Liver (tissue), 9 donors: Measurements from ENCODE around the gene IGF1R. TPM values are rescaled to one million over a fixed set of nuclear protein-coding genes. Genes with fewer than 3 reads are reported as not detected.
A peak's percentile ranks its signal among the peaks of the same experiment; 100 is the strongest.

Experiments used
- DNase-seq: peaks from one replicate; pipeline ENCODE4 v3.0.0-alpha.2; 2017; ENCODE audit warnings: low spot score
- H3K27ac ChIP-seq, 2 donors: one replicate each; pipeline ENCODE4 v1.7.0; 2013; ENCODE audit warnings: inconsistent platforms in 2 of 2, low read length in 2 of 2, control low read depth in 1 of 2, low read depth in 1 of 2, mild to moderate bottlenecking in 1 of 2
- H3K27me3 ChIP-seq, 4 donors: one replicate each; pipeline versions ENCODE4 v1.6.1 to v1.7.0; 2013; ENCODE audit warnings: low read length in 3 of 4, inconsistent platforms in 1 of 4, mild to moderate bottlenecking in 1 of 4, moderate library complexity in 1 of 4; ENCODE audit not compliant: control insufficient read depth in 4 of 4, insufficient read depth in 4 of 4
- H3K36me3 ChIP-seq, 4 donors: one replicate each; pipeline versions ENCODE4 v1.6.1 to v1.7.0; 2013; ENCODE audit warnings: low read length in 3 of 4, mild to moderate bottlenecking in 3 of 4, low read depth in 1 of 4, moderate library complexity in 1 of 4; ENCODE audit not compliant: control insufficient read depth in 4 of 4, insufficient read depth in 3 of 4
- H3K4me1 ChIP-seq, 4 donors: one replicate each; pipeline versions ENCODE4 v1.6.1 to v1.7.0; 2013; ENCODE audit warnings: low read length in 3 of 4, mild to moderate bottlenecking in 3 of 4, moderate library complexity in 1 of 4; ENCODE audit not compliant: control insufficient read depth in 4 of 4, insufficient read depth in 4 of 4
- H3K4me3 ChIP-seq, 3 donors: one replicate each; pipeline versions ENCODE4 v1.6.1 to v1.7.0; 2013; ENCODE audit warnings: low read length in 3 of 3, control low read depth in 1 of 3, low read depth in 1 of 3, mild to moderate bottlenecking in 1 of 3
- H3K9ac ChIP-seq, 2 donors: one replicate each; pipeline ENCODE4 v1.7.0; 2013; ENCODE audit warnings: low read length in 2 of 2, mild to moderate bottlenecking in 2 of 2, moderate library complexity in 2 of 2, control low read depth in 1 of 2, low read depth in 1 of 2
- H3K9me3 ChIP-seq, 4 donors: one replicate each; pipeline versions ENCODE4 v1.6.1 to v1.7.0; 2013; ENCODE audit warnings: low read length in 3 of 4; ENCODE audit not compliant: control insufficient read depth in 4 of 4
- ATF3 ChIP-seq: IDR thresholded peaks from 2 replicates; pipeline ENCODE4 v1.6.1; 2016; ENCODE audit warnings: antibody characterized with exemption
- CTCF ChIP-seq: fragments of 150-350 bp; IDR thresholded peaks from 2 replicates; pipeline ENCODE4 v1.5.1; 2017; ENCODE audit warnings: improper control_type of control experiment, low read depth, low read length; ENCODE audit not compliant: missing input control
- EGR1 ChIP-seq, 2 donors: IDR thresholded peaks; 2 replicates each; pipeline ENCODE4 v1.6.1; 2016 to 2018; ENCODE audit warnings: antibody characterized with exemption in 2 of 2, low read depth in 2 of 2
- FOXA1 ChIP-seq: IDR thresholded peaks from 2 replicates; pipeline ENCODE4 v1.6.1; 2016; ENCODE audit warnings: antibody characterized with exemption
- FOXA2 ChIP-seq: IDR thresholded peaks from 2 replicates; pipeline ENCODE4 v1.6.1; 2016; ENCODE audit warnings: antibody characterized with exemption
- GABPA ChIP-seq, 2 donors: IDR thresholded peaks in 1 of 2; conservative IDR thresholded peaks in 1 of 2; 2 replicates each; pipeline ENCODE4 v1.6.1; 2016; ENCODE audit warnings: antibody characterized with exemption in 2 of 2, mild to moderate bottlenecking in 1 of 2, moderate library complexity in 1 of 2
- HNF4A ChIP-seq, 2 donors: conservative IDR thresholded peaks; 2 replicates each; pipeline ENCODE4 v1.6.1; 2016; ENCODE audit warnings: antibody characterized with exemption in 2 of 2, mild to moderate bottlenecking in 2 of 2
- HNF4G ChIP-seq: IDR thresholded peaks from 2 replicates; pipeline ENCODE4 v1.6.1; 2016; ENCODE audit warnings: antibody characterized with exemption
- NR2F2 ChIP-seq: IDR thresholded peaks from 2 replicates; pipeline ENCODE4 v1.6.1; 2016; ENCODE audit warnings: antibody characterized with exemption
- RAD21 ChIP-seq, 2 donors: IDR thresholded peaks; 2 replicates each; pipeline ENCODE4 v1.6.1; 2016; ENCODE audit warnings: antibody characterized with exemption in 2 of 2, mild to moderate bottlenecking in 2 of 2
- REST ChIP-seq: IDR thresholded peaks from 2 replicates; pipeline ENCODE4 v1.6.1; 2016; ENCODE audit warnings: antibody characterized with exemption, mild to moderate bottlenecking
- RXRA ChIP-seq, 2 donors: IDR thresholded peaks; 2 replicates each; pipeline ENCODE4 v1.6.1; 2017 to 2018; ENCODE audit warnings: antibody characterized with exemption in 2 of 2, mild to moderate bottlenecking in 1 of 2
- SP1 ChIP-seq: IDR thresholded peaks from 2 replicates; pipeline ENCODE4 v1.6.1; 2018; ENCODE audit warnings: antibody characterized with exemption, mild to moderate bottlenecking
- TAF1 ChIP-seq: conservative IDR thresholded peaks from 2 replicates; pipeline ENCODE4 v1.6.1; 2016; ENCODE audit warnings: antibody characterized with exemption, mild to moderate bottlenecking
- YY1 ChIP-seq: IDR thresholded peaks from 2 replicates; pipeline ENCODE4 v1.6.1; 2016; ENCODE audit warnings: antibody characterized with exemption, mild to moderate bottlenecking
- ZBTB33 ChIP-seq: IDR thresholded peaks from 2 replicates; pipeline ENCODE4 v1.6.1; 2016; ENCODE audit warnings: antibody characterized with exemption
- WGBS: extraction: QIAGEN DNeasy Blood & Tissue Kit; methylation state at CpG from one replicate; pipeline ENCODE4 v1.1.7; 2013; 5-methylcytosine and 5-hydroxymethylcytosine counted together
- polyA plus RNA-seq, 2 donors: library from polyadenylated mRNA; stranded (reverse) in 1 of 2; unstranded in 1 of 2; fragments of 200-250 nt in 1 of 2; fragments of >200 nt in 1 of 2; fragmentation: Nextera tagmentation in 1 of 2; extraction: Ambion mirVana in 1 of 2; gene quantifications; one replicate each; pipeline versions ENCODE4 v1.2.1 to v1.2.3, GENCODE V29; 2013 to 2015
- total RNA-seq, 2 donors: library from RNA; depleted of rRNA; stranded (reverse); fragments of >200 nt; gene quantifications; one replicate each; pipeline ENCODE4 v1.2.3, GENCODE V29; 2014
- TF ChIP-seq, protein P1 (sequence below): IDR thresholded peaks from 2 replicates; pipeline ENCODE4 v1.6.1; 2016; ENCODE audit warnings: antibody characterized with exemption
- donor health status: healthy.
- donor health status: healthy.
- donor health status: healthy.
- donor health status: healthy.
- donor health status: healthy.

Gene IGF1R
- total and polyA plus RNA-seq, 4 donors: 0.69 to 10.3 (median 3.2) TPM

GRCh38 chr15:98878172-98878571, 229.8 kb downstream of the IGF1R start (continued):
- TF ChIP-seq REST: no peak
- TF ChIP-seq HNF4A (conservative IDR thresholded peaks at IDR 0.05): no peak
- TF ChIP-seq, protein P1, sequence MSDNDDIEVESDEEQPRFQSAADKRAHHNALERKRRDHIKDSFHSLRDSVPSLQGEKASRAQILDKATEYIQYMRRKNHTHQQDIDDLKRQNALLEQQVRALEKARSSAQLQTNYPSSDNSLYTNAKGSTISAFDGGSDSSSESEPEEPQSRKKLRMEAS: no peak
- TF ChIP-seq ATF3: no peak
- no peak for TF ChIP-seq HNF4G

DNA sequence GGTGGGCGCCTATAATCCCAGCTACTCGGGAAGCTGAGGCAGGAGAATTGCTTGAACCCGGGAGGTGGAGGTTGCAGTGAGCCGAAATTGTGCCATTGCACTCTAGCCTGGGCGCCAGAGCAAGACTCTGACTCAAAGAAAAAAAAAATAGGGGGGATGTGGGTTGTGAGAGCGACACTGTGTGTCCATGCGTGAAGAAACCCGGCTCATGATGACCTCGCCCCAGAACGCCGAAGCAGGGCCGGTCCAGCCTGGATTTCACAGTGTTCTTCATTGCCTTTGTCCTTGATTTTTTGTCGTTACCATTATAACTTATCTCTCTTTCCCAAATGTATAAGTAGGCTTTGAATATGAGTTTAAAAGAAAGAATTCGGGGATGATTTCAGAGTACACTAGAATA, 230.5 kb downstream of the IGF1R start:
- Histone ChIP-seq H3K27me3 (peaks cover 0 to 12% (median 2%) of the 10 kb centered on the region in 4 donors), H3K36me3 (no peaks in the 10 kb centered on the region), H3K27ac (no peak overlapping the region), H3K9ac (no peak overlapping the region), H3K4me1 (no peaks in the 10 kb centered on the region), H3K4me3 (no peak overlapping the region), H3K9me3 (no peaks in the 10 kb centered on the region)
- no peak for TF ChIP-seq SP1
- no peak for TF ChIP-seq YY1
- no peak for TF ChIP-seq EGR1 (IDR thresholded peaks at IDR 0.05; ENCODE audit: low read depth in 2 of 2)
- no peak for TF ChIP-seq FOXA1
- TF ChIP-seq RAD21 (IDR thresholded peaks at IDR 0.05): no peak
- TF ChIP-seq ATF3: no peak
- TF ChIP-seq, protein P1: no peak
- TF ChIP-seq HNF4A (conservative IDR thresholded peaks at IDR 0.05): no peak
- TF ChIP-seq FOXA2: no peak
- 92% methylated on average over 14 of the region's 14 CpGs for WGBS
- DNase-seq: no peak

GRCh38 chr15:98881526-98882520, 233.5 kb downstream of the IGF1R start:
- WGBS: 68% methylated on average over 14 of the region's 14 CpGs
- Histone ChIP-seq H3K27me3 (peaks cover 0 to 11% (median 2%) of the 10 kb centered on the region in 4 donors), H3K4me1 (no peaks in the 10 kb centered on the region), H3K27ac (no peak overlapping the region), H3K9me3 (no peaks in the 10 kb centered on the region), H3K36me3 (no peaks in the 10 kb centered on the region), H3K4me3 (no peak overlapping the region), H3K9ac (no peak overlapping the region)
- no peak for DNase-seq
- TF ChIP-seq RAD21 (IDR thresholded peaks at IDR 0.05): peak; percentile 62 to 70
- TF ChIP-seq GABPA (IDR thresholded peaks at IDR 0.05 in 1 of 2, conservative IDR thresholded peaks at IDR 0.05 in 1 of 2): no peak
- TF ChIP-seq, protein P1: no peak
- no peak for TF ChIP-seq ZBTB33
- TF ChIP-seq CTCF: peak; percentile 65
- TF ChIP-seq ATF3: no peak
- TF ChIP-seq YY1: no peak
- no peak for TF ChIP-seq RXRA (IDR thresholded peaks at IDR 0.05)
- TF ChIP-seq EGR1 (IDR thresholded peaks at IDR 0.05; ENCODE audit: low read depth in 2 of 2): no peak
- no peak for TF ChIP-seq TAF1
- TF ChIP-seq NR2F2: no peak
